ENCODE measurements around the gene PLCH2.

PLCH2 gene

GRCh38 chr1:2542246-2542915 lies 66.3 kb downstream of the PLCH2 start:
- no peaks in the 10 kb centered on the region for H3K36me3 ChIP-seq (ENCODE audit: control insufficient read depth, low read length)
- H3K27me3 ChIP-seq (ENCODE audit: control insufficient read depth, low read length), result peaks cover 29% of the 10 kb centered on the region
- no peak for TF ChIP-seq EZH2phosphoT487 (IDR thresholded peaks at IDR 0.05; ENCODE audit: borderline replicate concordance, low read length)
- TF ChIP-seq, protein P1, sequence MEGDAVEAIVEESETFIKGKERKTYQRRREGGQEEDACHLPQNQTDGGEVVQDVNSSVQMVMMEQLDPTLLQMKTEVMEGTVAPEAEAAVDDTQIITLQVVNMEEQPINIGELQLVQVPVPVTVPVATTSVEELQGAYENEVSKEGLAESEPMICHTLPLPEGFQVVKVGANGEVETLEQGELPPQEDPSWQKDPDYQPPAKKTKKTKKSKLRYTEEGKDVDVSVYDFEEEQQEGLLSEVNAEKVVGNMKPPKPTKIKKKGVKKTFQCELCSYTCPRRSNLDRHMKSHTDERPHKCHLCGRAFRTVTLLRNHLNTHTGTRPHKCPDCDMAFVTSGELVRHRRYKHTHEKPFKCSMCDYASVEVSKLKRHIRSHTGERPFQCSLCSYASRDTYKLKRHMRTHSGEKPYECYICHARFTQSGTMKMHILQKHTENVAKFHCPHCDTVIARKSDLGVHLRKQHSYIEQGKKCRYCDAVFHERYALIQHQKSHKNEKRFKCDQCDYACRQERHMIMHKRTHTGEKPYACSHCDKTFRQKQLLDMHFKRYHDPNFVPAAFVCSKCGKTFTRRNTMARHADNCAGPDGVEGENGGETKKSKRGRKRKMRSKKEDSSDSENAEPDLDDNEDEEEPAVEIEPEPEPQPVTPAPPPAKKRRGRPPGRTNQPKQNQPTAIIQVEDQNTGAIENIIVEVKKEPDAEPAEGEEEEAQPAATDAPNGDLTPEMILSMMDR (IDR thresholded peaks at IDR 0.05; ENCODE audit: low read depth, low read length, poor library complexity, severe bottlenecking), result no peak
- H3K27ac ChIP-seq (ENCODE audit: low read depth, low read length), result no peak overlapping the region
- H3K4me2 ChIP-seq (ENCODE audit: low read length), result no peak overlapping the region
- peaks cover 4% of the 10 kb centered on the region; the same call in 1 of the 2 replicates for H3K79me2 ChIP-seq (ENCODE audit: control insufficient read depth, low read length)
- peaks cover 14% of the 10 kb centered on the region for H3K4me1 ChIP-seq (ENCODE audit: control insufficient read depth, low read length)
- no peaks in the 10 kb centered on the region for H4K20me1 ChIP-seq (ENCODE audit: control insufficient read depth, insufficient read depth, low read depth, low read length)
- H3K9me2 ChIP-seq (replicated peaks; ENCODE audit: control insufficient read depth, low read length), result no peaks in the 10 kb centered on the region
- no peak overlapping the region for H3K4me3 ChIP-seq (ENCODE audit: low read length)
- peaks cover 2% of the 10 kb centered on the region for H3F3A ChIP-seq (ENCODE audit: control insufficient read depth, insufficient read depth)
- no peaks in the 10 kb centered on the region for H3K9me3 ChIP-seq (ENCODE audit: control insufficient read depth, insufficient read depth, low read length)

- no peak overlapping the region for H3K4me3 ChIP-seq (ENCODE audit: low read length)
- no peaks in the 10 kb centered on the region for H3K9me2 ChIP-seq (replicated peaks; ENCODE audit: control insufficient read depth, low read length)
- H3K27ac ChIP-seq (ENCODE audit: low read depth, low read length), result no peak overlapping the region
- H3K79me2 ChIP-seq (ENCODE audit: control insufficient read depth, low read length), result peaks cover 6% of the 10 kb centered on the region; the same call in 1 of the 2 replicates
- TF ChIP-seq, protein P1 (IDR thresholded peaks at IDR 0.05; ENCODE audit: low read depth, low read length, poor library complexity, severe bottlenecking), result no peak
- TF ChIP-seq EZH2phosphoT487 (IDR thresholded peaks at IDR 0.05; ENCODE audit: borderline replicate concordance, low read length), result no peak
- H3K4me2 ChIP-seq (ENCODE audit: low read length), result no peak overlapping the region
- peaks cover 26% of the 10 kb centered on the region for H3K4me1 ChIP-seq (ENCODE audit: control insufficient read depth, low read length)
- H3K36me3 ChIP-seq (ENCODE audit: control insufficient read depth, low read length), result no peaks in the 10 kb centered on the region
- no peaks in the 10 kb centered on the region for H4K20me1 ChIP-seq (ENCODE audit: control insufficient read depth, insufficient read depth, low read depth, low read length)
- peaks cover 13% of the 10 kb centered on the region for H3F3A ChIP-seq (ENCODE audit: control insufficient read depth, insufficient read depth)
- H3K9me3 ChIP-seq (ENCODE audit: control insufficient read depth, insufficient read depth, low read length), result no peaks in the 10 kb centered on the region
- H3K27me3 ChIP-seq (ENCODE audit: control insufficient read depth, low read length), result peaks cover 29% of the 10 kb centered on the region
Measured at GRCh38 chr1:2543543-2544092, 67.5 kb downstream of the PLCH2 start.

DNA sequence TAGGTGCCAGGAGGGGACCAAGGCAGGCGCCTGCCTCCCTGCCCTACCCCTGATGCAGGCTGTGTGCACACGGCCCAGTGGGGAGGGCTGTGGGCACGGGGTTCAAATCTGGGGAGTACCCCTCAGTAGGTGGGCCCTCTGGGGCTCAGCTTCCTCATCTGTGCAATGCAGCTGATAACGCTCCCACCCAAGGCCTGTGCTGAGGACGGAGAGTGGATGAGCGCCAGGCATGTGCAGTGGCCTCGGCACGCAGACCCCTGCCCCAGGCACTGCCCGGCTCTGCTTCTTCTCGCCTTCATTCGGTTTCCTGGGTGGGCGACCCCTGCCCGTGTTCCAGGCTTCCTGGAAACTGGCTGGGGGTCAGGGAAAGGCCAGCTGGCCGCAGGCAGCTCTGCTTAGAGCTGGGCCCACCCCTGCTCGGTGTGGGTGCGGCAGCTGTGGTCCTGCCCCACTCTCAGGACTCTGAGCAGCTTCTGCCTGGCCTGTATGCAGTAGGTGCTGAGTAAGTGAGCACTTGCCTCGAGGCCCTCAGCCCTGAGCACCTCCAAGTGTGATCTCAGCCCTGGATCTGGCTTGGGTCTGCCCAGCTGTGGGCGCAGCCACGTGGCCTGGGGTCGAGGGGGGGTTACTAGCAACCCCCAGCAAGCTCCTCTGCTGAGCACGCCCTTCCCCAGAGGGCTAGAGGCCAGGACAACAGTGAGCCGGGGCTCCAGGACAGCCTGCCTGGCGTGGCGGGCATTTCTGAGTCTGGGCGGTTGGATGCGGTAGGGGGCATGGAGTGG lies 68.2 kb downstream of the PLCH2 start:
- peaks cover 33% of the 10 kb centered on the region for H3K4me1 ChIP-seq (ENCODE audit: control insufficient read depth, low read length)
- H3K9me2 ChIP-seq (replicated peaks; ENCODE audit: control insufficient read depth, low read length), result no peaks in the 10 kb centered on the region
- H4K20me1 ChIP-seq (ENCODE audit: control insufficient read depth, insufficient read depth, low read depth, low read length), result no peaks in the 10 kb centered on the region
- H3K27ac ChIP-seq (ENCODE audit: low read depth, low read length), result no peak overlapping the region
- no peaks in the 10 kb centered on the region for H3K36me3 ChIP-seq (ENCODE audit: control insufficient read depth, low read length)
- TF ChIP-seq, protein P1 (IDR thresholded peaks at IDR 0.05; ENCODE audit: low read depth, low read length, poor library complexity, severe bottlenecking), result no peak
- no peak for TF ChIP-seq EZH2phosphoT487 (IDR thresholded peaks at IDR 0.05; ENCODE audit: borderline replicate concordance, low read length)
- H3K4me2 ChIP-seq (ENCODE audit: low read length), result no peak overlapping the region
- H3K27me3 ChIP-seq (ENCODE audit: control insufficient read depth, low read length), result peaks cover 24% of the 10 kb centered on the region
- peaks cover 6% of the 10 kb centered on the region; the same call in 1 of the 2 replicates for H3K79me2 ChIP-seq (ENCODE audit: control insufficient read depth, low read length)
- H3K4me3 ChIP-seq (ENCODE audit: low read length), result no peak overlapping the region
- peaks cover 20% of the 10 kb centered on the region for H3F3A ChIP-seq (ENCODE audit: control insufficient read depth, insufficient read depth)
- no peaks in the 10 kb centered on the region for H3K9me3 ChIP-seq (ENCODE audit: control insufficient read depth, insufficient read depth, low read length)

Measured in DOHH2 (cell line).